CD4-positive, CD25-positive, alpha-beta regulatory T cell (primary cell): ENCODE measurements around the gene STH. TPM values are rescaled to one million over a fixed set of nuclear protein-coding genes. Genes with fewer than 3 reads are reported as not detected.
A peak's percentile ranks its signal among the peaks of the same experiment; 100 is the strongest.

Experiments used
- ATAC-seq, 2 donors: fragments of 150-1000 bp; cut with Tn5 transposase; one replicate each; pipeline ENCODE4 v1.10.0; 2021; ENCODE audit warnings: low read depth in 2 of 2, moderate number of reproducible peaks in 2 of 2, moderate library complexity in 1 of 2
- DNase-seq, 3 donors: peaks; one replicate each; pipeline versions ENCODE4 v3.0.0 to v3.0.0-alpha.2; 2012 to 2022; ENCODE audit warnings: mixed read lengths in 1 of 3
- H3K27ac ChIP-seq: one replicate; pipeline ENCODE4 v1.7.0; 2013; ENCODE audit warnings: mild to moderate bottlenecking, low read length; ENCODE audit not compliant: insufficient read depth, poor library complexity, severe bottlenecking
- H3K27me3 ChIP-seq: one replicate; pipeline ENCODE4 v1.7.0; 2013; ENCODE audit warnings: low read length; ENCODE audit not compliant: control insufficient read depth, insufficient read depth
- H3K36me3 ChIP-seq: one replicate; pipeline ENCODE4 v1.7.0; 2013; ENCODE audit warnings: mild to moderate bottlenecking, low read length, moderate library complexity; ENCODE audit not compliant: control insufficient read depth, insufficient read depth
- H3K4me1 ChIP-seq: 2 replicates; pipeline ENCODE4 v1.7.0; 2013; ENCODE audit warnings: mild to moderate bottlenecking, low read length; ENCODE audit not compliant: insufficient read depth, control insufficient read depth, poor library complexity, severe bottlenecking
- H3K4me3 ChIP-seq: one replicate; pipeline ENCODE4 v1.7.0; 2013; ENCODE audit warnings: low read depth, mild to moderate bottlenecking, low read length, moderate library complexity
- H3K9me3 ChIP-seq, 2 experiments: 1 replicate in 1 of 2; 2 replicates in 1 of 2; pipeline ENCODE4 v1.7.0; 2013; ENCODE audit warnings: low read length in 2 of 2, mild to moderate bottlenecking in 1 of 2, moderate library complexity in 1 of 2; ENCODE audit not compliant: control insufficient read depth in 2 of 2
- H3K27ac Mint-ChIP-seq, 3 donors: one replicate each; pipeline ENCODE4 v1.8.0; 2020 to 2022; ENCODE audit warnings: mild to moderate bottlenecking in 3 of 3, mixed read lengths in 3 of 3, moderate library complexity in 2 of 3
- H3K27me3 Mint-ChIP-seq: one replicate; pipeline ENCODE4 v1.8.0; 2022; ENCODE audit warnings: mild to moderate bottlenecking, mixed read lengths
- H3K36me3 Mint-ChIP-seq: one replicate; pipeline ENCODE4 v1.8.0; 2020; ENCODE audit warnings: mixed read lengths
- H3K4me1 Mint-ChIP-seq, 4 donors: one replicate each; pipeline ENCODE4 v1.8.0; 2020 to 2022; ENCODE audit warnings: mixed read lengths in 4 of 4, mild to moderate bottlenecking in 1 of 4
- H3K4me3 Mint-ChIP-seq, 4 donors: one replicate each; pipeline ENCODE4 v1.8.0; 2020 to 2022; ENCODE audit warnings: mild to moderate bottlenecking in 4 of 4, mixed read lengths in 4 of 4, moderate library complexity in 3 of 4
- H3K9me3 Mint-ChIP-seq, 7 donors: one replicate each; pipeline ENCODE4 v1.8.0; 2020 to 2022; ENCODE audit warnings: mixed read lengths in 7 of 7, mild to moderate bottlenecking in 3 of 7, moderate library complexity in 2 of 7
- polyA plus RNA-seq, 4 donors: library from polyadenylated mRNA; unstranded; fragments of 300-500 nt; fragmentation: Illumina TruSeq; gene quantifications; one replicate each; pipeline ENCODE4 v1.2.3, GENCODE V29; 2021
- total RNA-seq: library from RNA; stranded (reverse); gene quantifications from one replicate; pipeline ENCODE4 v1.2.3, GENCODE V29; 2022

Gene STH
- total and polyA plus RNA-seq, 5 donors from 2014 or later = not detected

DNA sequence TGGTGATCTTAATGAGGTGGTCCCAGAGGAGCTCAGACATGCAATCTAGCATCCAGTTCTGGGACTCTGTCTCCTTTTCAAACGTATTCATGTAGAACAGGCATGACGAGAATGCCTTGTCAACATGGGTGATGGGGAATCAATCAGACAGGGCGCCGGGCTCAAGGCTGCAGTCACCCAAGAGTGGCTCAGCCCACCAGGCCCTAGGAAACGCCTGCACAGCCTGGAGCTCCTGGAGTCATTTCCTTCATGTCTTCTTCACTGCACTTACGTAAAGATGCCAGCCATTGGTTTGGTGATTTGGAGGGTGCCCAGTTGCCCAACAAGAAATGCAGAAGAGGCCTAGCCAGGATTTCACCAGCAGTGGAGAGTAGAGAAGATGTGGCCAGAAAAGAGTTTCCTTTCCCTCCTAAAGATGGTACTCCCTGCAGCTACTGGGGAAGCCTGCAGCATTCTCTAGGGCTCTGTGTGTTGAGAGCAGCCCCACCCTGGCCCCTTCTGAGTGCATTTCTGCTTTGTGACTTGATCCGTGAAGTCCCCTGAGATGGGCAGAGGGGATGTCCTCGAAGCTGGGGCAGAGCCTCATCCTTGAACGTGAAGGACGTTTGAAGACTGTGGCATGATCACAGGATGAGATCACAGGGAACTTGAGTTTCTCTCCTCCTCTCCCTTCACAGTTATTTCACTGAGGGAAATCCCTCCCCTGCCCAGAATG lies 24.0 kb upstream of the STH start:
- Mint-ChIP-seq H3K9me3 (peaks cover 0 to 6% (median 1%) of the 10 kb centered on the region in 7 donors), H3K4me3 (no peak overlapping the region), H3K27me3 (peaks cover 5% of the 10 kb centered on the region), H3K36me3 (no peaks in the 10 kb centered on the region), H3K27ac (no peak overlapping the region), H3K4me1 (no peaks in the 10 kb centered on the region)
- ATAC-seq (no peak), DNase-seq (no peak)
- Histone ChIP-seq H3K36me3 (no peaks in the 10 kb centered on the region), H3K9me3 (no peaks in the 10 kb centered on the region), H3K4me1 (no peaks in the 10 kb centered on the region), H3K27me3 (no peaks in the 10 kb centered on the region), H3K27ac (no peak overlapping the region), H3K4me3 (no peak overlapping the region)

DNA sequence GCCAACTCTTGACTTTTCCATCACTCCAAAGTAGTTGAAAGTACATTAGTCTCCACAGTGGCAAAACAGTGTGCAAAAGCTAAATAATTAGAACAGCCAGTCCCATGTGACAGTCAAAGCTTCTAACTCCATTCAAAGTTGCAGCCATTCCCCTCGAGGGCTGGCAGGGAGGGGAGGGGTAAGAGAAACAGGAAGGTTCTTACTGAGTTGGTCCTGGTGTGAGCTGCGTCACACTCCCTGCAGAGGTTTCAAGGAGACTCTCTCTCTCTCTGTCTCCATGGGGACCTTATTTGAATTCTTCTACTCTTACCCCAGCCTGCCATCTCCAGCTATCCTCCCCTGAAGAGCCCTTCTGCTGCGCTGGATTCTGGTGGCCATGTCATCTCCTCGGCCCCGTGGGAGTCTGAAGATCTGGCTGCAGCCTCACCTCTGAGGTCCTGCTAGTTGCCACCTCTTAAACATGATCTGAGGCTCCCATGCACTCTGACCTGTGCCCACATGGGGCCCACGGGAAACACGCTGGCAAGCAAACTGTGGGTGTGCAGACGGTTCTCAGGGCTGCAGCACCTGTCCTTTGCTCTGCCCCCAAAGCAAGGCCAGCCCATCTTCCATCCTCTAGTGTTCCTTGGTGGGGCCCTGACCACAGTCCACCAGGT lies 23.3 kb upstream of the STH start:
- peak overlapping the region in 1 of 3 donors; percentile 72 for H3K27ac Mint-ChIP-seq
- no peaks in the 10 kb centered on the region for H3K9me3 ChIP-seq
- no peaks in the 10 kb centered on the region for H3K4me1 ChIP-seq
- H3K27me3 Mint-ChIP-seq = peaks cover 5% of the 10 kb centered on the region
- H3K4me1 Mint-ChIP-seq = no peaks in the 10 kb centered on the region
- H3K36me3 ChIP-seq = no peaks in the 10 kb centered on the region
- H3K9me3 Mint-ChIP-seq = peaks cover 0 to 4% (median 1%) of the 10 kb centered on the region in 7 donors
- no peaks in the 10 kb centered on the region for H3K27me3 ChIP-seq
- no peak overlapping the region for H3K4me3 Mint-ChIP-seq
- no peaks in the 10 kb centered on the region for H3K36me3 Mint-ChIP-seq
- no peak overlapping the region for H3K4me3 ChIP-seq
- no peak overlapping the region for H3K27ac ChIP-seq
- DNase-seq = no peak
- ATAC-seq = no peak

DNA sequence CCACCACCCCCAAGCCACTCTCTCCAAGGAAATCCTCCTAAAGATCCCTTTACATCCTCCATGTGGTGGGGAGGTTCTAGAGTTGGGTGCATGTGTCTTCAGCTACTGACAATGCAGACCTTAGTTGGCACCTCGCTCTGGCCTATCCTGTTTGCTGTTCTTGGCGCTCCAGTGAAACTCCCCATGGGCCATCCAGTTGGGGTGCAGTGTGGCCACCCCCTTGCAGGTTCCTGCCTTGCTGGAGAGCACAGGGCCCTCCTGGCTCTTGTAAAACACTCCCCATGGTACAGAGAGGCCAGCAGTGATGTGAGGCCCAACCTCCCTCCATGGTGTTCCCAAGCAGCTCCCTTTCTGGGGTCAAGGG lies 22.7 kb upstream of the STH start:
- Histone ChIP-seq H3K4me3 (no peak overlapping the region), H3K27ac (no peak overlapping the region), H3K27me3 (no peaks in the 10 kb centered on the region), H3K9me3 (no peaks in the 10 kb centered on the region), H3K4me1 (no peaks in the 10 kb centered on the region), H3K36me3 (no peaks in the 10 kb centered on the region)
- Mint-ChIP-seq H3K4me3 (no peak overlapping the region), H3K36me3 (no peaks in the 10 kb centered on the region), H3K4me1 (no peaks in the 10 kb centered on the region), H3K27ac (no peak overlapping the region), H3K27me3 (peaks cover 5% of the 10 kb centered on the region), H3K9me3 (peaks cover 0 to 4% (median 1%) of the 10 kb centered on the region in 7 donors)
- DNase-seq = no peak
- ATAC-seq = no peak

DNA sequence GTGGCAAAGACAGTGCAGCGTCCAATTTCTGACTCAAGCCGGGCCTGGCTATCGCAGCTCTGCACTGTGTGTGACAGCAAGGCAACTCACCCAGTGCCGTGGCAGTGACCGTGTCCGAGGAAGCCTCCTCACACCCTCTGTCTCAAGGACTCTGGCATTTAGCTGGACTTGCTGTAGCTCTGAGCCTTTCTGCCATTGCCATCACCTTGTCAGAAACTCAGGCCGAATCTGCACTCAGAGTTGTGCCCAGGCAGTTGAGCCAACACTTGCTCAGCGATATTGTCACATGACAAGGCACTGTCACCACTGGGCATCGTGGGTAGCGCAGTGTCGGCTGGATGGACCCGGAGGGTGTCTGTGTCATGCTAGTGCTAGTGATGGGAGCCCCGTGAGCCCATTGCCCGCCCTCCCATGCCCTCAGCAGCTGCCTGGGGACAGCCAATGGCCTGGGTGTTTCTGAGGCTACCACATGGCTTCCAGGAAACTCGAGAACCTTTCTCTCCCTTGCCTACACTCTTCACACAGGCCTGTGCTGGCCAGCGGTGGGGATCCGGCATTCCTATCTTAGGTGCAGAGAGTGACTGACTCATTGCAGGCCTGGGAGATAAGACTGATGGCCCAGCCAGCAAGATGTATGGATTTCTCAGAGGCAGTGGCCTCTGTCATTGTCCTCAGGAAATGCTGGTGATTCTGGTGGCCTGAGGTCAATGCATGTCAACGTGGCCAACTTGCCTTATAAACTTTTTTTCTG lies 22.1 kb upstream of the STH start:
- Mint-ChIP-seq H3K27me3 (peaks cover 5% of the 10 kb centered on the region), H3K4me3 (no peak overlapping the region), H3K27ac (no peak overlapping the region), H3K4me1 (no peaks in the 10 kb centered on the region), H3K36me3 (no peaks in the 10 kb centered on the region), H3K9me3 (peaks cover 0 to 4% (median 1%) of the 10 kb centered on the region in 7 donors)
- Histone ChIP-seq H3K9me3 (no peaks in the 10 kb centered on the region), H3K36me3 (no peaks in the 10 kb centered on the region), H3K27ac (no peak overlapping the region), H3K4me1 (no peaks in the 10 kb centered on the region), H3K4me3 (no peak overlapping the region), H3K27me3 (no peaks in the 10 kb centered on the region)
- ATAC-seq (no peak), DNase-seq (no peak)

DNA sequence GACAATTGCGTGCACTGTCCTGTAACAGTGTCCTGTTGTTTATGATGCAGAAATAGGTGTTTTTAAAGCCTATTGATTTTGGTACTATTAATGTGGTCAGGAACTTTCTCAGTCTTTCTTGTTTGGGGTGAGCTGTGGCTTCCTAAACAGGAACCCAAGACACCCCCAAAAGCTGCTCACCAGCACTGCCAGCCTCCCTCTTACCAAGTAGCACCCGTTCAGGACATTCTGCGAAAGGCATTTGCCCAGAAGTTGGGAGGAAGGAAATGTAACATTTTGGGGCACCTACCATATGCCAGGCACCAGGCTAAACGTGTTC lies 21.6 kb upstream of the STH start:
- Histone ChIP-seq H3K36me3 (no peaks in the 10 kb centered on the region), H3K27ac (no peak overlapping the region), H3K4me3 (no peak overlapping the region), H3K9me3 (no peaks in the 10 kb centered on the region), H3K4me1 (no peaks in the 10 kb centered on the region), H3K27me3 (no peaks in the 10 kb centered on the region)
- Mint-ChIP-seq H3K27ac (no peak overlapping the region), H3K4me1 (no peaks in the 10 kb centered on the region), H3K27me3 (peaks cover 5% of the 10 kb centered on the region), H3K36me3 (no peaks in the 10 kb centered on the region), H3K4me3 (no peak overlapping the region), H3K9me3 (peaks cover 0 to 3% (median 0%) of the 10 kb centered on the region in 7 donors)
- ATAC-seq (no peak), DNase-seq (no peak)

DNA sequence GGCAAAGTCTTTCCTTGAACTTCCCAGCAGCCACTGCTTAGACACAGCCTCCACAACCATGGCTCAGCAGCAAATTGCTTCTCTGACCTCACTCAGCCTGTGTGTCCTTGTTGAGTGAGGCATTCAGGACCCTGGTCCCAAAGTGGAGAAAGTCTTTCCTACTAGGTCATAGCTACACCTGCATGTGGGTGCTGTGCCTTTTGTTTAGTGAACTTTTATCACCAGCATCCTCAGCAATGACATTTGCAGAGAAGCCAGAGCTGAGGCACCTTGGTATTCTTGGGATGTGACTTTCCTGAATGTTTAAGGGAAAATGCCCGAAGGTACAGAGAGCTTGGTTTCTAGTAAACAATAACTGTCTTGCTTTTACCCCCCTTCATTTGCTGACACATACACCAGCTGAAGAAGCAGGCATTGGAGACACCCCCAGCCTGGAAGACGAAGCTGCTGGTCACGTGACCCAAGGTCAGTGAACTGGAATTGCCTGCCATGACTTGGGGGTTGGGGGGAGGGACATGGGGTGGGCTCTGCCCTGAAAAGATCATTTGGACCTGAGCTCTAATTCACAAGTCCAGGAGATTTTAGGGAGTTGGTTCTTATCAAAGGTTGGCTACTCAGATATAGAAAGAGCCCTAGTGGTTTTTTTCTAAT lies 20.9 kb upstream of the STH start:
- Histone ChIP-seq H3K36me3 (no peaks in the 10 kb centered on the region), H3K9me3 (no peaks in the 10 kb centered on the region), H3K27ac (no peak overlapping the region), H3K27me3 (no peaks in the 10 kb centered on the region), H3K4me1 (no peaks in the 10 kb centered on the region), H3K4me3 (no peak overlapping the region)
- ATAC-seq (no peak), DNase-seq (no peak)
- Mint-ChIP-seq H3K9me3 (no peaks in the 10 kb centered on the region), H3K4me1 (no peaks in the 10 kb centered on the region), H3K36me3 (no peaks in the 10 kb centered on the region), H3K4me3 (no peak overlapping the region), H3K27me3 (peaks cover 5% of the 10 kb centered on the region), H3K27ac (no peak overlapping the region)

DNA sequence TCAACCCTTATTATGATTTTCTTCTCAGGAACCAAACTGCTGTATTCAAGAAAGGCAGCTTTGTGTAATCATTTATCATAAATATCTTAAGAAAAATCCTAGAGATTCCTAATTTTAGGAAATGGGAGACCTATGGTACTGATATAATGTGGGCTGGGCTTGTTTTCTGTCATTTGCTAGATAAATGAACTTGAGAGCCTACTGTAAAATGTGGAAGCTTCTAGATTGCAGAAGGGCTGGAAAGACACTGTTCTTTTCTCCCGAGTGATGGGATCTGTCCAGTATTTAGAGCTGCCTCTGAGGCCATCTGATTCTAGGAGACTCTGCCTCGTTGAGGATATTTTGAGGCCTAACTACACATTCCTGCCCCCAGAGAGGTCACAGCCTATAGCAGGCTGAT lies 19.9 kb upstream of the STH start:
- Mint-ChIP-seq H3K9me3 (no peaks in the 10 kb centered on the region), H3K27me3 (peaks cover 5% of the 10 kb centered on the region), H3K27ac (no peak overlapping the region), H3K4me1 (no peaks in the 10 kb centered on the region), H3K36me3 (no peaks in the 10 kb centered on the region), H3K4me3 (no peak overlapping the region)
- Histone ChIP-seq H3K27ac (no peak overlapping the region), H3K9me3 (no peaks in the 10 kb centered on the region), H3K36me3 (no peaks in the 10 kb centered on the region), H3K4me3 (no peak overlapping the region), H3K4me1 (no peaks in the 10 kb centered on the region), H3K27me3 (no peaks in the 10 kb centered on the region)
- ATAC-seq (no peak), DNase-seq (no peak)
